AG04450 (cell line): ENCODE data around the gene TRAPPC1. TPM values are rescaled to one million over a fixed set of nuclear protein-coding genes. Genes with fewer than 3 reads are reported as not detected.

Experiments
- CTCF ChIA-PET: fragments of 300-600, 350-600 bp; formaldehyde crosslinking; extraction: SDS; loops from one replicate; lab custom pipeline; 2022; ENCODE audit warnings: antibody characterized with exemption, inconsistent platforms; lab: Charles Lee
- POLR2A ChIA-PET: fragments of 350-600 bp; formaldehyde crosslinking; extraction: SDS; loops from one replicate; lab custom pipeline; 2021; ENCODE audit warnings: antibody characterized with exemption, inconsistent platforms; lab: Yijun Ruan, JAX
- DNase-seq: peaks from one replicate; pipeline ENCODE4 v3.0.0-alpha.2; 2011; ENCODE audit warnings: low read depth, low spot score
- H3K27ac ChIP-seq: one replicate; pipeline ENCODE4 v1.5.1; 2012; ENCODE audit warnings: low read depth, low read length, control low read depth
- H3K27me3 ChIP-seq: one replicate; pipeline ENCODE4 v1.6.0; 2012; ENCODE audit warnings: low read length; ENCODE audit not compliant: control insufficient read depth, insufficient read depth
- H3K4me3 ChIP-seq: 2 replicates; pipeline ENCODE4 v1.5.1; 2011; ENCODE audit warnings: mild to moderate bottlenecking, low read depth, low read length, control low read depth
- H3K9me3 ChIP-seq: 2 replicates; pipeline ENCODE4 v1.5.1; 2012; ENCODE audit warnings: low read length; ENCODE audit not compliant: control insufficient read depth, insufficient read depth
- polyA minus RNA-seq: library from RNA; depleted of rRNA, polyadenylated mRNA; stranded (reverse); fragments of >200 nt; gene quantifications from 2 replicates; pipeline ENCODE4 v1.2.3, GENCODE V29; 2011; rRNA and poly(A)+ RNA removed
- polyA plus RNA-seq: library from polyadenylated mRNA; depleted of rRNA; stranded (reverse); fragments of >200 nt; gene quantifications from 2 replicates; pipeline ENCODE4 v1.2.3, GENCODE V29; 2011; rRNA removed
- TF ChIP-seq, protein P1 (sequence below): IDR thresholded peaks from 2 replicates; pipeline ENCODE4 v1.5.1; 2011; ENCODE audit warnings: low read depth, low read length, control low read depth, inconsistent platforms

TRAPPC1 gene, protein sequence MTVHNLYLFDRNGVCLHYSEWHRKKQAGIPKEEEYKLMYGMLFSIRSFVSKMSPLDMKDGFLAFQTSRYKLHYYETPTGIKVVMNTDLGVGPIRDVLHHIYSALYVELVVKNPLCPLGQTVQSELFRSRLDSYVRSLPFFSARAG
- polyA plus RNA-seq (202 and 227 TPM in 2 replicates), polyA minus RNA-seq (185 and 207 TPM in 2 replicates)

DNA sequence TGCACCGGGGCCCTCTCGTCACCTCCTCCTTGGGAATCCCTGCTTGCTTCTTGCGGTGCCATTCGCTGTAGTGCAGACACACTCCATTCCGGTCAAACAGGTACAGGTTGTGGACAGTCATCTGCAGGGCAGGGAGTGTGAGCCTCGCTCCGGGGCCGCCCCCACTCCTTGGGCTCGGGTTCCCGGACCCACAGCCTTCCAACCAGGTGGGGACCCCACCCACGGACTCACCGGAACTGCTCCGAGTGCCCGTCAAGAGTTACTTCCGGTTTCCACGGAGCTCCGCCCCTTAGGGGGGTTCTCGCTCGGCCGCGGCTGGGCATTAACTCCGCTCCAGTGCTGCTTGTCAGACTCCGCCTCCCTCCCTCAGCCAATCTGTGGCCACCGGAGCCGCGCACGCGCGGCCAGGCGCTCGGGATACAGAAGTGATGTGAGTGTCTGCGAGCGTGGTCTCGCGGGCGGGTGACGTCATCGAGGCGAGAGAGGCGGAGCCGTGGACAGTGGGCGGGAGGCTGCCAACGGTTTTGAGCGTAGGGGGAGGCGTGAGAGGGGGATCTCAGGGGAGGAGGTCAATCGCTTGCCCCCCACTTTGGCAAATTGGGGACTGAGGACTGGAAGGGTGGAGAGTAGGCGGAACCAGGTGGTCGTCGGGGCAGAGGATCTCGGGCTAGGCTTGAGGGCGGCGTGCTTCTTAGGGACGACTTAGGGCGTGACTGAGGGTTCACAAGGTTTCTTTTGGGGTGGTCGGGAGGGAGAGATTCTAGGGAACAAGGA is at the start of gene TRAPPC1, which contains the start of gene CNTROB:
TRAPPC1 (minus strand) TSS at position 238 of the 774 bp plus-strand sequence; CDS start at position 121, 117 bp downstream.
CNTROB (plus strand) TSS at position 498 of the 774 bp plus-strand sequence. CDS start 874 bp downstream, outside the sequence.
- Histone ChIP-seq H3K4me3 (peak within 1 kb of the TSS; percentile 100), H3K27ac (peak within 1 kb of the TSS; percentile 70), H3K9me3 (no peaks in the 10 kb centered on the region), H3K27me3 (no peaks in the 10 kb centered on the region)
- ChIA-PET POLR2A (interaction anchor here (0.6 to 2.2 kb wide), 5 partner anchors 10 to 75 kb away, joined by 3 to 15 read pairs (median 4); partner anchors contain the start of genes NAA38 and RNF227), CTCF (interaction anchor here (0.6 to 4.6 kb wide), 14 partner anchors 9 to 189 kb away, joined by 3 to 29 read pairs (median 5); partner anchors contain the start of gene RNF227)
- TF ChIP-seq, protein P1, sequence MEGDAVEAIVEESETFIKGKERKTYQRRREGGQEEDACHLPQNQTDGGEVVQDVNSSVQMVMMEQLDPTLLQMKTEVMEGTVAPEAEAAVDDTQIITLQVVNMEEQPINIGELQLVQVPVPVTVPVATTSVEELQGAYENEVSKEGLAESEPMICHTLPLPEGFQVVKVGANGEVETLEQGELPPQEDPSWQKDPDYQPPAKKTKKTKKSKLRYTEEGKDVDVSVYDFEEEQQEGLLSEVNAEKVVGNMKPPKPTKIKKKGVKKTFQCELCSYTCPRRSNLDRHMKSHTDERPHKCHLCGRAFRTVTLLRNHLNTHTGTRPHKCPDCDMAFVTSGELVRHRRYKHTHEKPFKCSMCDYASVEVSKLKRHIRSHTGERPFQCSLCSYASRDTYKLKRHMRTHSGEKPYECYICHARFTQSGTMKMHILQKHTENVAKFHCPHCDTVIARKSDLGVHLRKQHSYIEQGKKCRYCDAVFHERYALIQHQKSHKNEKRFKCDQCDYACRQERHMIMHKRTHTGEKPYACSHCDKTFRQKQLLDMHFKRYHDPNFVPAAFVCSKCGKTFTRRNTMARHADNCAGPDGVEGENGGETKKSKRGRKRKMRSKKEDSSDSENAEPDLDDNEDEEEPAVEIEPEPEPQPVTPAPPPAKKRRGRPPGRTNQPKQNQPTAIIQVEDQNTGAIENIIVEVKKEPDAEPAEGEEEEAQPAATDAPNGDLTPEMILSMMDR = no peak
- DNase-seq = peak; percentile 97

DNA sequence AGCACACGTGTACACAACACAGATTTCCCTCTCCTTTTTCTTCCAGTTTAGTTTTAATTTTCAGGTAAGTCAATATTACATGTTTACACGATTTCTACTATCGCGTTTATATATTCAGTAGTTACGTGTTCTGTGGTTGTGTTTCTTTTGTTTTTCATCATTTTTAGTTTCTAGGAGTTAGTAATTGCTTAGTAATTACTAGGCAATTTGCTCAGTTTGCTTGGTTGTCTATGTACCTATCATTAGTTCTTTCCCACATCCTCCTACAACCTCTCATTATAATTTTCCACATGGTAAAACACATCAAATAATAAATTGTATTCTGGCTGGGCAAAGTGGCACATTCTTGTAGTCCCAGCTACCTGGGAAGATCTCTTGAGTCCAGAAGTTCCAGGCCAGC is 46.1 kb upstream of the TRAPPC1 start:
- POLR2A ChIA-PET = no interaction called here
- Histone ChIP-seq H3K4me3 (no peak overlapping the region), H3K27me3 (peaks cover 2% of the 10 kb centered on the region), H3K27ac (no peak overlapping the region), H3K9me3 (peaks cover 7% of the 10 kb centered on the region)
- CTCF ChIA-PET = interaction anchor here (4.4 kb wide), 1 partner anchor 12 kb away, joined by 25 read pairs; no protein-coding TSS in a partner anchor
- no peak for DNase-seq
- TF ChIP-seq, protein P1 = no peak

DNA sequence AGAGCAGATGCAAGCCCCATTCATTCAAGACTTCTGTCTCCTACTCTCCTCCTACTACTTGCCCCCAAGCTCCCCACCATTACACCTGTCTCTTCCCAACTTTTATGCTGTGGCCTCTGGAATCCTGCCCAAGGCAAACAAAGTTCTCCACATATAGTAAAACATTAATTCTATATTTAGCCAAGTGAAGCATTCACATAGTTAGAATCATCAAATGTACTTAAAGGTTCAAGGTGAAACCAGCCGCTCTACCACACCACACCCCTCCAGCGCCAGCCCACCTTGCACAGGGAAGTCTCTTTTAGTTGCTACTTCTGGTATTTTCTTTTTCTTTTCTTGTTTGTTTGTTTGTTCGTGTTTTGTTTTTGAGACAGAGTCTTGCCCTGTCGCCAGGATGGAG is 45.3 kb upstream of the TRAPPC1 start:
- no peak overlapping the region for H3K4me3 ChIP-seq
- ChIA-PET CTCF (no interaction called here), POLR2A (no interaction called here)
- no peak overlapping the region for H3K27ac ChIP-seq
- peaks cover 2% of the 10 kb centered on the region for H3K27me3 ChIP-seq
- H3K9me3 ChIP-seq = peaks cover 7% of the 10 kb centered on the region
- TF ChIP-seq, protein P1 = no peak
- no peak for DNase-seq

DNA sequence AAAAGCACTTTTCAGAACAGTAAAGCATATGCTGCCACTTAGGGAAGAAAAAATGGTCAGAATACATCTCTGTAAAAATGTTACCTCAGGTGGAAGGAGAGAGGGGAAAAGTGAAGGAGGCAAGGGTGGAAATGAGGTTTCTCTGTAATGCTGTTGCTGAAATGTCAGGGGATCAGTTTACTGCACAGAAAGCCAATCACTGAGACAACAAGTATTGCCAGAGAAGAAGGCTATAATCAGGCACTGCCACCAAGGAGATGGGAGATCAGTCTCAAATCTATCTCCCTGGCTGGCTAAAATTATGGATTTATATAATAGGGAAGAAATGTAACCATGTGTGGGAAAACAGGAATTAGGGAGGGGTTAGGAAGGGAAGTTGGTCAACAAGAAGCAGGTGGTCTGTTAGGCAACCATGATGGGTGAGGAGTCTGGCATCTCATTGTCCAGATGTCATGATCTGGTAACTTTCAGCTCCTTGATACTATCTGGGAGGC is 42.9 kb upstream of the TRAPPC1 start:
- CTCF ChIA-PET = interaction anchor here (1.3 kb wide), 1 partner anchor 15 kb away, joined by 4 read pairs; no protein-coding TSS in a partner anchor
- Histone ChIP-seq H3K27me3 (peaks cover 4% of the 10 kb centered on the region), H3K27ac (no peak overlapping the region), H3K9me3 (peaks cover 7% of the 10 kb centered on the region), H3K4me3 (no peak overlapping the region)
- TF ChIP-seq, protein P1 = no peak
- POLR2A ChIA-PET = no interaction called here
- DNase-seq = no peak
